Measurements from ENCODE around the gene MYEOV.

Gene MYEOV

GRCh38 chr11:69260622-69261021, 33.3 kb upstream of the MYEOV start:
- Mint-ChIP-seq H3K27ac (no peak overlapping the region), H3K9me3 (peaks cover 13% of the 10 kb centered on the region), H3K36me3 (peaks cover 13% of the 10 kb centered on the region), H3K27me3 (peaks cover 22% of the 10 kb centered on the region), H3K4me1 (peaks cover 28% of the 10 kb centered on the region), H3K4me3 (no peak overlapping the region)
- ATAC-seq: no peak

GRCh38 chr11:69261116-69261515, 32.8 kb upstream of the MYEOV start:
- H3K36me3 Mint-ChIP-seq: peaks cover 9% of the 10 kb centered on the region
- H3K9me3 Mint-ChIP-seq: peaks cover 11% of the 10 kb centered on the region
- H3K27me3 Mint-ChIP-seq: peaks cover 27% of the 10 kb centered on the region
- H3K4me3 Mint-ChIP-seq: no peak overlapping the region
- no peak for ATAC-seq
- no peak overlapping the region for H3K27ac Mint-ChIP-seq
- H3K4me1 Mint-ChIP-seq: peaks cover 28% of the 10 kb centered on the region

- Mint-ChIP-seq H3K27ac (no peak overlapping the region), H3K4me1 (peaks cover 17% of the 10 kb centered on the region), H3K36me3 (peaks cover 7% of the 10 kb centered on the region), H3K4me3 (no peak overlapping the region), H3K27me3 (peaks cover 41% of the 10 kb centered on the region), H3K9me3 (peaks cover 8% of the 10 kb centered on the region)
- ATAC-seq: no peak
Observed at GRCh38 chr11:69262918-69263735, 30.8 kb upstream of the MYEOV start.

- Mint-ChIP-seq H3K4me3 (no peak overlapping the region), H3K4me1 (peaks cover 13% of the 10 kb centered on the region), H3K27me3 (peaks cover 41% of the 10 kb centered on the region), H3K9me3 (peaks cover 8% of the 10 kb centered on the region), H3K27ac (no peak overlapping the region), H3K36me3 (peaks cover 7% of the 10 kb centered on the region)
- no peak for ATAC-seq
Observed at GRCh38 chr11:69263736-69264052, 30.3 kb upstream of the MYEOV start.

- peaks cover 8% of the 10 kb centered on the region for H3K4me1 Mint-ChIP-seq
- H3K27ac Mint-ChIP-seq: no peak overlapping the region
- peaks cover 41% of the 10 kb centered on the region for H3K27me3 Mint-ChIP-seq
- ATAC-seq: no peak
- H3K9me3 Mint-ChIP-seq: peaks cover 8% of the 10 kb centered on the region
- no peak overlapping the region for H3K4me3 Mint-ChIP-seq
- H3K36me3 Mint-ChIP-seq: peaks cover 7% of the 10 kb centered on the region
Observed at GRCh38 chr11:69264486-69264885, 29.5 kb upstream of the MYEOV start.

GRCh38 chr11:69265210-69265609, 28.7 kb upstream of the MYEOV start:
- H3K4me3 Mint-ChIP-seq: no peak overlapping the region
- H3K36me3 Mint-ChIP-seq: peaks cover 7% of the 10 kb centered on the region
- H3K27ac Mint-ChIP-seq: no peak overlapping the region
- no peak for ATAC-seq
- H3K4me1 Mint-ChIP-seq: peaks cover 6% of the 10 kb centered on the region
- H3K27me3 Mint-ChIP-seq: peaks cover 41% of the 10 kb centered on the region
- peaks cover 8% of the 10 kb centered on the region for H3K9me3 Mint-ChIP-seq

- Mint-ChIP-seq H3K9me3 (peaks cover 8% of the 10 kb centered on the region), H3K36me3 (peaks cover 7% of the 10 kb centered on the region), H3K4me1 (peaks cover 6% of the 10 kb centered on the region), H3K27me3 (peaks cover 41% of the 10 kb centered on the region), H3K27ac (no peak overlapping the region), H3K4me3 (no peak overlapping the region)
- no peak for ATAC-seq
Observed at GRCh38 chr11:69265911-69266510, 27.9 kb upstream of the MYEOV start.

- peaks cover 40% of the 10 kb centered on the region for H3K27me3 Mint-ChIP-seq
- no peak for ATAC-seq
- peaks cover 7% of the 10 kb centered on the region for H3K36me3 Mint-ChIP-seq
- no peak overlapping the region for H3K4me3 Mint-ChIP-seq
- no peak overlapping the region for H3K27ac Mint-ChIP-seq
- H3K4me1 Mint-ChIP-seq: peaks cover 6% of the 10 kb centered on the region
- peaks cover 14% of the 10 kb centered on the region for H3K9me3 Mint-ChIP-seq
Observed at GRCh38 chr11:69267395-69267805, 26.6 kb upstream of the MYEOV start.

- no peak for ATAC-seq
- Mint-ChIP-seq H3K4me3 (no peak overlapping the region), H3K4me1 (peaks cover 3% of the 10 kb centered on the region), H3K9me3 (peaks cover 6% of the 10 kb centered on the region), H3K27me3 (peaks cover 25% of the 10 kb centered on the region), H3K36me3 (no peaks in the 10 kb centered on the region), H3K27ac (no peak overlapping the region)
Observed at GRCh38 chr11:69268911-69269310, 25.0 kb upstream of the MYEOV start.

GRCh38 chr11:69269388-69269787, 24.6 kb upstream of the MYEOV start:
- Mint-ChIP-seq H3K9me3 (peaks cover 6% of the 10 kb centered on the region), H3K27ac (no peak overlapping the region), H3K4me1 (peaks cover 8% of the 10 kb centered on the region), H3K4me3 (no peak overlapping the region), H3K27me3 (peaks cover 20% of the 10 kb centered on the region), H3K36me3 (no peaks in the 10 kb centered on the region)
- ATAC-seq: no peak

GRCh38 chr11:69269926-69270697, 23.8 kb upstream of the MYEOV start:
- peaks cover 23% of the 10 kb centered on the region for H3K27me3 Mint-ChIP-seq
- peak; percentile 40 for ATAC-seq

GRCh38 chr11:69270941-69271340, 23.0 kb upstream of the MYEOV start:
- Mint-ChIP-seq H3K4me3 (no peak overlapping the region), H3K36me3 (no peaks in the 10 kb centered on the region), H3K9me3 (peaks cover 10% of the 10 kb centered on the region), H3K4me1 (peaks cover 8% of the 10 kb centered on the region), H3K27me3 (peaks cover 26% of the 10 kb centered on the region), H3K27ac (no peak overlapping the region)
- no peak for ATAC-seq

More at GRCh38 chr11:69269926-69270697, 23.8 kb upstream of the MYEOV start:
- Mint-ChIP-seq H3K9me3 (peaks cover 8% of the 10 kb centered on the region), H3K27ac (no peak overlapping the region), H3K4me1 (peaks cover 8% of the 10 kb centered on the region), H3K4me3 (no peak overlapping the region), H3K36me3 (no peaks in the 10 kb centered on the region)

- Mint-ChIP-seq H3K36me3 (no peaks in the 10 kb centered on the region), H3K9me3 (peaks cover 10% of the 10 kb centered on the region), H3K27ac (no peak overlapping the region), H3K27me3 (peaks cover 17% of the 10 kb centered on the region), H3K4me1 (peaks cover 8% of the 10 kb centered on the region), H3K4me3 (no peak overlapping the region)
- ATAC-seq: no peak
Observed at GRCh38 chr11:69272055-69272454, 21.9 kb upstream of the MYEOV start.

- ATAC-seq: no peak
- no peak overlapping the region for H3K4me3 Mint-ChIP-seq
Observed at GRCh38 chr11:69272831-69273485, 21.0 kb upstream of the MYEOV start.

GRCh38 chr11:69273571-69273970, 20.4 kb upstream of the MYEOV start:
- H3K4me1 Mint-ChIP-seq: peaks cover 17% of the 10 kb centered on the region
- no peaks in the 10 kb centered on the region for H3K36me3 Mint-ChIP-seq
- no peak overlapping the region for H3K27ac Mint-ChIP-seq
- H3K4me3 Mint-ChIP-seq: no peak overlapping the region
- H3K27me3 Mint-ChIP-seq: peaks cover 10% of the 10 kb centered on the region
- H3K9me3 Mint-ChIP-seq: peaks cover 10% of the 10 kb centered on the region
- no peak for ATAC-seq

More at GRCh38 chr11:69272831-69273485, 21.0 kb upstream of the MYEOV start:
- Mint-ChIP-seq H3K4me1 (peaks cover 17% of the 10 kb centered on the region), H3K36me3 (no peaks in the 10 kb centered on the region), H3K9me3 (peaks cover 10% of the 10 kb centered on the region), H3K27ac (no peak overlapping the region), H3K27me3 (peaks cover 10% of the 10 kb centered on the region)

All from stimulated activated memory B cell treated with anti-CD40 and anti-IgM and Interleukin-4, amounts not matched to agents 10 μg/mL and 1 μg/mL and 100 μg/mL, for 72 hours (primary cell).